HG02642 (cell line): ENCODE data around the gene ORAI3.
A peak's percentile ranks its signal among the peaks of the same experiment; 100 is the strongest.

Experiments
- ATAC-seq: cut with Tn5 transposase; IDR thresholded peaks from one replicate; pipeline ENCODE4 v1.9.1; 2021; ENCODE audit warnings: mild to moderate bottlenecking; ENCODE audit not compliant: unreplicated experiment, poor library complexity

The ORAI3 gene

DNA sequence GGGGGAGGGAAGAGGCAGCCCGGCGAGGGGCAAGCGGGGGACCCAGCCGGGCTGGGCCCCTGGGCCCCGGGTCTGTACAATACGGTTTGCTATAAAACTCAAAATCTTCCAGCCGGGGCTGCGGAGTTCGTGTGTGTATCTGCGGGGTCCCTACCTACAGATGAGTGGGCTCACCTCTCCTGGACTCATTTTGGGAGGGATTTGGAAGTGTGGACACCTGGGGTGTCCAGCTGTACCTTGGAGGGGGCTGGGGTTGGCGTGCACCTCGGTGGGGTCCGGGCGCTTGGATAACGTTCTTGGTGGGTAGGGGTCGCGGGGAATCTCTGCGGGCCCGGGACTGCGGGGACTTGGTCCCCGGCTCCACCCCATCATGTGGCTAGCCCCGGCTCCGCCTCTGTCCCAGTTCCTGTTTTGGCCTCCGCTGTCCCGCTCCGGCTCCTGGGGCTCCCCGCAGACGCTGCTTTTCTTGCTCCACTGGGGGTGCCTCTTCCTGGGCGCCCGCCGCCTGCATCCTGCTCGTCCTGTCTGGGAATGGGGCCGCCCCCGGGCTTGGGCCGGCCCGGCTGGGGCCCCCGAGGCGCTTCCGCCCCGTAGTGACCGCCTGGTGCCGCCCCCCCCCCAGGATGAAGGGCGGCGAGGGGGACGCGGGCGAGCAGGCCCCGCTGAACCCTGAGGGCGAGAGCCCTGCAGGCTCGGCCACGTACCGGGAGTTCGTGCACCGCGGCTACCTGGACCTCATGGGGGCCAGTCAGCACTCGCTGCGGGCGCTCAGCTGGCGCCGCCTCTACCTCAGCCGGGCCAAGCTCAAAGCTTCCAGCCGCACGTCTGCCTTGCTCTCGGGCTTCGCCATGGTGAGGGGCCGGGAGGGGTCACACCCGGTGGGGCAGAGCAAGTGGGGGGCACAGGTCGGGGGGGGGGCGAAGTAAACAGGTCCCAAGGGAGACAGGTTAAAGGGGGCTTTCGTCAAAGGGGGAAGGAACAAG lies at the start of gene ORAI3:
ORAI3 (plus strand) TSS at position 402 of the 983 bp plus-strand sequence; CDS start at position 624, 222 bp downstream.
- ATAC-seq = peak; percentile 70

- ATAC-seq = no peak
Observed at GRCh38 chr16:30899794-30900193, 49.1 kb upstream of the ORAI3 start.

DNA sequence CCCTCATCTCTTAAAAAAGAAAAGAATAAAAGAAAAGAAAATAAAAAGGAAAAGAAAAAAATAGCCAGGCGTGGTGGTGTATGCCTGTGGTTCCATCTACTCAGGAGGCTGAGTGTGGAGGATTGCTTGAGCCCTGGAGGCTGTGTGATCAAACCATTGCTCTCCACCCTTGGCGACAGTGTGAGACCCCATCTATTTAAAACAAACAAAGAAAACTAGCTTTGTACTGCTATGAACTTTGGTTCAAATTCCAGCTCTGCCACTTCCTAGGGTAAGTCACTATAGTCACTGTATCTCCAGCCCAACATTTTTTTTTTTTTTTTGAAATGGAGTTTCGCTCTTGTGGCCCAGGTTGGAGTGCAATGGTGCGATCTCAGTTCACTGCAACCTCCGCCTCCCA lies 48.3 kb upstream of the ORAI3 start:
- no peak for ATAC-seq

DNA sequence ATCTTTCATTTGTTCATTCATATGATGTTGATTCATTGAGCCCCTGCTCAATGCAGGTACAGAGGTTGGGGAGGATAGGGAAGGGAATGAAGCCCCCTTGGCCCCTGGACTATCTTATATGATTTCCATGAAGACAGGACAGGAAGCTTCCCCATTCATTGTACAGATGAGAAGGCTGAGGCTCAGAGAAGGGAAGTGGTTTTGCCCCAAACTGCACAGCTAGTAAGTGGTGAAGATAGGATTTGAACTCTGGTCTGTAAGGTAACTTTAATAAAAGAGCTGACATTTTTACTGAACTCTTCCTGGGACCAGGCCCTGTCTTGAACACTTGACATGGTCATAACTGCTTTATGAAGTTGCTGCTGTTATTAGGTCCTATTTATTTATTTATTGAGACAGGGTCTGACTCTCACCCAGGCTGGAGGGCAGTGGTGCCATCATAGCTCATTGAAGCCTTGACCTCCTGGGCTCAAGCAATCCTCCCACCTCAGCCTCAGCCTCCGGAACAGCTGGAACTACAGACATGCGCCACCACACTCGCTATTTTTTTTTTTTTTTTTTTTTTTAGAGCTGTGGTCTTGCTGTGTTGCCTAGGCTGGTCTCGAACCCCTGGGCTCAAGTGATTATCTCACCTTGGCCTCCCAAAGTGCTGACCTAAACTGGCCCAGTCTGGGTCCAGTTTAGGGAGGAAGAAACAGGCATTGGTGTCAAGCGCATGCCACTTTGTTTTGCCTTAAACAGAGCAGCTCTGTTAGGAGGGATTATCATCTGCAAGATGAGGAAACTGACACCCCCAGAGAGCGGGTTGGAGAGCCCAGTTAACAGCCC lies 47.5 kb upstream of the ORAI3 start:
- no peak for ATAC-seq

- ATAC-seq = peak; percentile 66
Observed at GRCh38 chr16:30902029-30902972, 46.6 kb upstream of the ORAI3 start.

DNA sequence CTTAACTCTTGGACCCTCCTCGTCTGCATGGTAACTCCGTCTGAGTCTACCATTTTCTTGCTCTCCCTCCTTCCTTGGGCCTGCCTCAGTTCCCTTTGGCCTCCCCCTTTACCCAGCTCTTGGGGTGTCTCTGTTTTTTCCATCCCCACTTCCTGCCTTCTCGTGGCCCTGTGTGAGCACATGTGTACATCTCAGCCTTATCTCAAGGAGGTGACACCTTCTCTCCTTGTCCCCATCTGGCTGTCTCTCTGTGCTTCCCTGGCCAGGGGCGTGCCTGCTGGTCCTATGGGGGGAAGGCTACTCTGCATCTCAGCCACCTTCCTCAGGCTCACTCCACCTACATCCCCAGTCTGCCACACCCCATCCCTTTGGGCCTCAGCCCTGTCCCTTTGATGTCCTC lies 45.9 kb upstream of the ORAI3 start:
- ATAC-seq = no peak

GRCh38 chr16:30903596-30903995 lies 45.3 kb upstream of the ORAI3 start:
- ATAC-seq = no peak

- no peak for ATAC-seq
Observed at GRCh38 chr16:30904114-30904780, 44.6 kb upstream of the ORAI3 start.

GRCh38 chr16:30907064-30907463 lies 41.8 kb upstream of the ORAI3 start:
- ATAC-seq = no peak

GRCh38 chr16:30910427-30911029 lies 38.3 kb upstream of the ORAI3 start:
- no peak for ATAC-seq

DNA sequence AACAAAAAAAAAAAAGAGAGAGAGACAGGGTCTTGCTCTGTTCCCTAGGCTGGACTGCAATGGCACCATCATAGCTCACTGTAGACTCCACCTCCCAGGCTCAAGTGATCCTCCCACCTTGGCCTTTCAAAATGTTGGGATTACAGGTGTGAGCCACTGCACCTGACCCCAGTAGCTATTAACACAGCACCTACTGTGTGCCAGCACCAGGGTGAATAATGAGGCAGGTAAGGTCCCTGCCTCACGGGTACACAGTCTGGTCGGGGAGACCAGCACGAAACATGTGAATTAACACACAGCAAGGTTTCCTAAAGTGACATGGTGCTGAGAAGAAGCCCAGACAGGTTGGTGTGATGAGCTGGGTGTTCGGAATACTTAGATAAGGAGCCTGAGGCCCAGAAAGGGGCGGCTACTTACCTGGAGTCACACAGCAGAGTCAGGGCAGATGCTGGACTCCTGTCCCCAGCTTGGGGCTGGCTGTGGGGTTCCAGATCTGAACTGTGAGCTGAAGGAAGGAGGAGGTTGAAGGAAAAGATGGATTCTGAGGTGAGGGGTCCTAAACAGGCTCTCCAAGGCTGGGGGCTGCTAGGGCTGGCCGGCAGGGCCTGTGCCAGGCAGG lies 36.0 kb upstream of the ORAI3 start:
- ATAC-seq = no peak

GRCh38 chr16:30914830-30915229 lies 34.0 kb upstream of the ORAI3 start:
- ATAC-seq = no peak

DNA sequence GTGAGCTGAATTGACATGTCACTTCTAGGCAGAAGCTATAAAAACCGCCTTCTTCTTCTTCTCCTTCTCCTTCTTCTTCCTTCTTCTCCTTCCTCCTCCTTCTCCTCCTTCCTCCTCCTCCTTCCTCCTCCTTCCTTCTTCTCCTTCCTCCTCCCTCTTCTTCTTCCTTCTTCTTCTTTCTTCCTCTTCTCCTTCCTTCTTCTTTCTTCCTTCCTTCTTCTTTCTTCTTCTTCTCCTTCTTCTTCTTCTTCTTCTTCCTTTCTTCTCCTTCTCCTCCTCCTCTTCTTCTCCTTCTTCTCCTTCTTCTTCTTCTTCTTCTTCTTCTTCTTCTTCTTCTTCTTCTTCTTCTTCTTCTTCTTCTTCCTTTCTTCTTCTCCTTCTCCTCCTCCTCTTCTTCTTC lies 30.3 kb upstream of the ORAI3 start:
- no peak for ATAC-seq

DNA sequence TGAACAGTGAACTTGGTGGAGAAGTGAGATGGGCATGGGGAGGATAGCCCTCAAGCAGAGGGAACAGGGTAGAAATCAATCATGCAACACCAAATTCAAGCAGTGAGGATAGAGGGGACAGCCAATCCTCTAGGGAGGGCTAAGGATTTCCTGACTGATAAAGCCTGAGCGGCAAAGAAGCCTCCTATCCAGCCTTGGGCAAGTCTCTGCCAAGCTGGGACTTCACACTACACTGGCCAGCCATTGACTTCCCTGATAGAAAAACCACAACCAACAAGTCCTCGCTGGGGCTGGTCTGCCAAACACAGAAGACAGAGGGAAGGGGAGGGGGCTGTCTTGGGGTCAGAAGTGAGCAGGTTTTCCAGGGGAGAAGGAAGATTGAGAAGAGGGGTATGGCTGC lies 28.0 kb upstream of the ORAI3 start:
- ATAC-seq = no peak

GRCh38 chr16:30921459-30921747 lies 27.5 kb upstream of the ORAI3 start:
- no peak for ATAC-seq

DNA sequence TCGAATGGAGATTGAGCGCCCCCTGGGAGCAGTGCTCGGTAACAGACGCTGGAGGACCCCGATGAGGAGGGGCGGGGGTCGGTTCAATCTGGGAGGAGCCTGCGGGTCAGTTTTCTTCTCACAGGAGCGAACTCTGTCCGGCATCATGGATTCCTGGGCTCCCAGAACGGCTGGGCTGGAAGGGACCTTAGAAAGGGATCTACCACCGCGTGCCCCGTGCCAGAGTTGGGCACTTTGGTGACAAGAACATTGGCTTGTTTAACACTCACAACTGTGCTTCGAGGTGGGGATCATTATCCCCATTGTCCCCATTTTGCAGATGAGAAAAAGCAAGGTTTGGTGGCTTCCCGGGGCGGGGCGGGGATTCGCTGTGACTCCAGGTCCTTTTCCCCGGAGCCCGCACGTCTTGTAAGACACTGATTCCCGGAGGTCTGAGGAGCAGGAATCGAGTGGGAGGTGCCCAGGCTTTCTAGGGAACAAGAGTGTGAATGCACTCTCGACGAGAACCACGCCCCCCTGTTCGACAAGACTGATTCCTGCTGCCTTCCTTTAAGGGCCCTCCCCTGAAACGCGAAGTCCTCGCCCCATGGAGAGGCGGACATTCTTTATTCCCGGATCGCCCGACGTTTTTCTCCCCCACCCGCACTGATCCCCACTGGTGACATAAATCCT lies 27.0 kb upstream of the ORAI3 start:
- peak; percentile 1 for ATAC-seq

DNA sequence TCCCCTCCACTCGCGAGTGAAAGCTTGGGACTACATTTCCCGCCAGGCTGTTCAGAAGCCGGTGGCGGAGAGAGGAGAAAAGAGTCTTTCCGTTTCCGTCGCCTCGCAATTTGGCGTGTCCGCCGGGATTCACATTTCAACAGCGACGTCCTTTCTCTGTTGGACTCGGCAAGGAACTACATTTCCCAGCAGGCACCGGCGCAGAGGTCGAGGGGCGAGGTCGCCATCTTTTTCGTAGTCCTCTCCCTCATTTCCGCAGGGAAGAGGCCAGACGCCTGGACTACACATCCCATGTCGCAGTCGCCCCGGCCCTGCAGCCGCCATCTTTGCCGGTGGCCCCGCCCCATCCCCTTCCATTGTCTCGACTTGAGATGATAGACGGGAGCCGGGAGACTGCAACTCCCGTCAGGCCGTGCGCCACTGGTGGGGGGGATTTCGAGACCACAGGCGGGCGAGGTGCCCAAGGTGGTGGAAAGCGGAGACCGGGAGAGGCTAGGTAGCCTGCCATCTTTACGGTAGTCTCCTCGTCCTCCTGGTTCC lies 26.4 kb upstream of the ORAI3 start:
- peak; percentile 81 for ATAC-seq

GRCh38 chr16:30922960-30923535 lies 25.8 kb upstream of the ORAI3 start:
- peak; percentile 65 for ATAC-seq
